Stimulated activated naive CD8-positive, alpha-beta T cell treated with anti-CD3 and anti-CD28 coated beads, Interleukin-15, Interleukin-2, amounts not matched to agents 100 ng/mL and 50 ng/mL, for 24 hours (primary cell): ENCODE measurements around the gene GPC6.

Source experiments
- H3K27ac Mint-ChIP-seq: one replicate; pipeline ENCODE4 v1.8.0; 2021; ENCODE audit warnings: mild to moderate bottlenecking, mixed read lengths
- H3K27me3 Mint-ChIP-seq: one replicate; pipeline ENCODE4 v1.8.0; 2021; ENCODE audit warnings: mixed read lengths
- H3K36me3 Mint-ChIP-seq: one replicate; pipeline ENCODE4 v1.8.0; 2021; ENCODE audit warnings: low read depth, mixed read lengths
- H3K4me1 Mint-ChIP-seq: one replicate; pipeline ENCODE4 v1.8.0; 2021; ENCODE audit warnings: low read depth, mixed read lengths
- H3K4me3 Mint-ChIP-seq: one replicate; pipeline ENCODE4 v1.8.0; 2021; ENCODE audit warnings: mild to moderate bottlenecking, mixed read lengths
- H3K9me3 Mint-ChIP-seq: one replicate; pipeline ENCODE4 v1.8.0; 2021; ENCODE audit warnings: mixed read lengths

The GPC6 gene

GRCh38 chr13:93708308-93709075 is 481.9 kb downstream of the GPC6 start:
- Mint-ChIP-seq H3K4me1 (no peaks in the 10 kb centered on the region), H3K4me3 (no peak overlapping the region), H3K27me3 (no peaks in the 10 kb centered on the region), H3K27ac (no peak overlapping the region), H3K36me3 (no peaks in the 10 kb centered on the region), H3K9me3 (peaks cover 5% of the 10 kb centered on the region)

GRCh38 chr13:93709506-93710244 is 483.1 kb downstream of the GPC6 start:
- Mint-ChIP-seq H3K36me3 (no peaks in the 10 kb centered on the region), H3K4me1 (no peaks in the 10 kb centered on the region), H3K27ac (no peak overlapping the region), H3K27me3 (no peaks in the 10 kb centered on the region), H3K4me3 (no peak overlapping the region), H3K9me3 (peaks cover 13% of the 10 kb centered on the region)

- no peak overlapping the region for H3K27ac Mint-ChIP-seq
- no peak overlapping the region for H3K4me3 Mint-ChIP-seq
These were observed 487.6 kb downstream of the GPC6 start for GRCh38 chr13:93714171-93714570.

GRCh38 chr13:93715866-93716265 is 489.3 kb downstream of the GPC6 start:
- Mint-ChIP-seq H3K4me3 (no peak overlapping the region), H3K9me3 (peaks cover 13% of the 10 kb centered on the region)

More at GRCh38 chr13:93714171-93714570, 487.6 kb downstream of the GPC6 start:
- no peaks in the 10 kb centered on the region for H3K27me3 Mint-ChIP-seq
- no peaks in the 10 kb centered on the region for H3K36me3 Mint-ChIP-seq
- H3K4me1 Mint-ChIP-seq = no peaks in the 10 kb centered on the region
- H3K9me3 Mint-ChIP-seq = peaks cover 13% of the 10 kb centered on the region

GRCh38 chr13:93716623-93717022 is 490.0 kb downstream of the GPC6 start:
- Mint-ChIP-seq H3K4me1 (no peaks in the 10 kb centered on the region), H3K36me3 (no peaks in the 10 kb centered on the region), H3K4me3 (no peak overlapping the region), H3K27me3 (no peaks in the 10 kb centered on the region), H3K9me3 (peaks cover 13% of the 10 kb centered on the region), H3K27ac (no peak overlapping the region)

More at GRCh38 chr13:93715866-93716265, 489.3 kb downstream of the GPC6 start:
- no peaks in the 10 kb centered on the region for H3K36me3 Mint-ChIP-seq
- H3K4me1 Mint-ChIP-seq = no peaks in the 10 kb centered on the region
- no peaks in the 10 kb centered on the region for H3K27me3 Mint-ChIP-seq
- H3K27ac Mint-ChIP-seq = no peak overlapping the region

- Mint-ChIP-seq H3K27ac (no peak overlapping the region), H3K4me1 (no peaks in the 10 kb centered on the region), H3K36me3 (no peaks in the 10 kb centered on the region), H3K9me3 (no peaks in the 10 kb centered on the region), H3K27me3 (peaks cover 11% of the 10 kb centered on the region), H3K4me3 (no peak overlapping the region)
These were observed 494.9 kb downstream of the GPC6 start for GRCh38 chr13:93721483-93721882.

- Mint-ChIP-seq H3K4me3 (no peak overlapping the region), H3K4me1 (no peaks in the 10 kb centered on the region), H3K27ac (no peak overlapping the region), H3K36me3 (no peaks in the 10 kb centered on the region), H3K9me3 (no peaks in the 10 kb centered on the region), H3K27me3 (peaks cover 14% of the 10 kb centered on the region)
These were observed 496.7 kb downstream of the GPC6 start for GRCh38 chr13:93723316-93723715.

GRCh38 chr13:93724187-93724586 is 497.6 kb downstream of the GPC6 start:
- Mint-ChIP-seq H3K4me1 (no peaks in the 10 kb centered on the region), H3K4me3 (no peak overlapping the region), H3K36me3 (no peaks in the 10 kb centered on the region), H3K27me3 (peaks cover 14% of the 10 kb centered on the region), H3K9me3 (no peaks in the 10 kb centered on the region), H3K27ac (no peak overlapping the region)

GRCh38 chr13:93726173-93726957 is 499.8 kb downstream of the GPC6 start:
- H3K4me1 Mint-ChIP-seq = no peaks in the 10 kb centered on the region
- no peak overlapping the region for H3K27ac Mint-ChIP-seq
- no peak overlapping the region for H3K4me3 Mint-ChIP-seq
- H3K9me3 Mint-ChIP-seq = no peaks in the 10 kb centered on the region
- peaks cover 14% of the 10 kb centered on the region for H3K27me3 Mint-ChIP-seq
- no peaks in the 10 kb centered on the region for H3K36me3 Mint-ChIP-seq

GRCh38 chr13:93727211-93728141 is 500.9 kb downstream of the GPC6 start:
- Mint-ChIP-seq H3K9me3 (no peaks in the 10 kb centered on the region), H3K4me1 (no peaks in the 10 kb centered on the region), H3K4me3 (no peak overlapping the region), H3K27ac (no peak overlapping the region), H3K36me3 (no peaks in the 10 kb centered on the region), H3K27me3 (peaks cover 14% of the 10 kb centered on the region)

GRCh38 chr13:93729383-93729782 is 502.8 kb downstream of the GPC6 start:
- Mint-ChIP-seq H3K36me3 (no peaks in the 10 kb centered on the region), H3K4me1 (no peaks in the 10 kb centered on the region), H3K27ac (no peak overlapping the region), H3K9me3 (no peaks in the 10 kb centered on the region), H3K4me3 (no peak overlapping the region), H3K27me3 (peaks cover 4% of the 10 kb centered on the region)

- H3K36me3 Mint-ChIP-seq = no peaks in the 10 kb centered on the region
- no peak overlapping the region for H3K4me3 Mint-ChIP-seq
- H3K9me3 Mint-ChIP-seq = peaks cover 4% of the 10 kb centered on the region
- H3K27me3 Mint-ChIP-seq = peaks cover 3% of the 10 kb centered on the region
- no peak overlapping the region for H3K27ac Mint-ChIP-seq
- H3K4me1 Mint-ChIP-seq = no peaks in the 10 kb centered on the region
These were observed 504.2 kb downstream of the GPC6 start for GRCh38 chr13:93730780-93731179.

GRCh38 chr13:93732186-93732585 is 505.6 kb downstream of the GPC6 start:
- Mint-ChIP-seq H3K27ac (no peak overlapping the region), H3K4me3 (no peak overlapping the region), H3K4me1 (no peaks in the 10 kb centered on the region), H3K27me3 (peaks cover 3% of the 10 kb centered on the region), H3K36me3 (no peaks in the 10 kb centered on the region), H3K9me3 (peaks cover 4% of the 10 kb centered on the region)

- H3K4me3 Mint-ChIP-seq = no peak overlapping the region
- no peak overlapping the region for H3K27ac Mint-ChIP-seq
- no peaks in the 10 kb centered on the region for H3K36me3 Mint-ChIP-seq
- no peaks in the 10 kb centered on the region for H3K27me3 Mint-ChIP-seq
- no peaks in the 10 kb centered on the region for H3K4me1 Mint-ChIP-seq
- H3K9me3 Mint-ChIP-seq = peaks cover 4% of the 10 kb centered on the region
These were observed 509.5 kb downstream of the GPC6 start for GRCh38 chr13:93736081-93736480.
